SH-SY5Y (cell line): ENCODE results near the gene CLN5.

Experiments
- GATA2 ChIP-seq: IDR thresholded peaks from 2 replicates; pipeline ENCODE4 v1.6.1; 2011; ENCODE audit warnings: mild to moderate bottlenecking, low read depth, low read length
- GATA3 ChIP-seq: IDR thresholded peaks from 2 replicates; pipeline ENCODE4 v1.6.1; 2011; ENCODE audit warnings: low read depth, mild to moderate bottlenecking, low read length, moderate library complexity

CLN5 gene

GRCh38 chr13:76971851-76972829 is 19.7 kb upstream of the CLN5 start:
- TF ChIP-seq GATA2 (no peak), GATA3 (no peak)

- TF ChIP-seq GATA3: no peak
- no peak for TF ChIP-seq GATA2
Measured at GRCh38 chr13:76973920-76974617, 17.8 kb upstream of the CLN5 start.

GRCh38 chr13:76974618-76974975 is 17.3 kb upstream of the CLN5 start:
- TF ChIP-seq GATA2: no peak
- TF ChIP-seq GATA3: no peak

GRCh38 chr13:76975863-76976262 is 16.0 kb upstream of the CLN5 start:
- TF ChIP-seq GATA2: no peak
- no peak for TF ChIP-seq GATA3

- TF ChIP-seq GATA3: no peak; the same call in 1 of the 2 replicates
- TF ChIP-seq GATA2: no peak
Measured at GRCh38 chr13:76976490-76976889, 15.4 kb upstream of the CLN5 start.

GRCh38 chr13:76976929-76977328 is 15.0 kb upstream of the CLN5 start:
- TF ChIP-seq GATA3: no peak
- no peak for TF ChIP-seq GATA2

- TF ChIP-seq GATA3: no peak
- TF ChIP-seq GATA2: no peak
Measured at GRCh38 chr13:76980075-76980718, 11.7 kb upstream of the CLN5 start.

GRCh38 chr13:76982061-76982460 is 9.8 kb upstream of the CLN5 start:
- no peak for TF ChIP-seq GATA2
- no peak for TF ChIP-seq GATA3

- TF ChIP-seq GATA3 (no peak), GATA2 (no peak)
Measured at GRCh38 chr13:76983676-76984075, 8.2 kb upstream of the CLN5 start.

GRCh38 chr13:76991432-76991795 is 467 bp upstream of the CLN5 start:
- TF ChIP-seq GATA2 (no peak), GATA3 (no peak)

- TF ChIP-seq GATA2 (no peak), GATA3 (no peak)
Measured at GRCh38 chr13:76992548-76993001, 694 bp downstream of the CLN5 start.

GRCh38 chr13:76993021-76993420 is 1.1 kb downstream of the CLN5 start:
- TF ChIP-seq GATA3 (no peak), GATA2 (no peak)

GRCh38 chr13:76993473-76993872 is 1.6 kb downstream of the CLN5 start:
- TF ChIP-seq GATA3 (no peak), GATA2 (no peak)

- TF ChIP-seq GATA2 (no peak), GATA3 (no peak)
Measured at GRCh38 chr13:76994281-76994680, 2.4 kb downstream of the CLN5 start.

- TF ChIP-seq GATA3 (no peak), GATA2 (no peak)
Measured at GRCh38 chr13:77000475-77000874, 8.6 kb downstream of the CLN5 start.
